GM21528 (cell line): ENCODE results near the gene SDCBP2.

Experiments
- ATAC-seq: cut with Tn5 transposase; IDR thresholded peaks from one replicate; pipeline ENCODE4 v1.9.1; 2021; ENCODE audit warnings: mild to moderate bottlenecking, moderate library complexity; ENCODE audit not compliant: unreplicated experiment, low FRiP score

The SDCBP2 gene

GRCh38 chr20:1298888-1299511 lies 29.9 kb downstream of the SDCBP2 start:
- no peak for ATAC-seq

GRCh38 chr20:1298166-1298565 lies 30.8 kb downstream of the SDCBP2 start:
- no peak for ATAC-seq

- ATAC-seq: no peak
Measured at GRCh38 chr20:1297486-1297885, 31.5 kb downstream of the SDCBP2 start.

- ATAC-seq: no peak
Measured at GRCh38 chr20:1296922-1297321, 32.0 kb downstream of the SDCBP2 start.

- no peak for ATAC-seq
Measured at GRCh38 chr20:1296117-1296610, 32.8 kb downstream of the SDCBP2 start.

GRCh38 chr20:1295276-1295930 lies 33.5 kb downstream of the SDCBP2 start:
- ATAC-seq: no peak

GRCh38 chr20:1294497-1294896 lies 34.4 kb downstream of the SDCBP2 start:
- no peak for ATAC-seq

GRCh38 chr20:1293641-1294379 lies 35.1 kb downstream of the SDCBP2 start:
- no peak for ATAC-seq

GRCh38 chr20:1292620-1293019 lies 36.3 kb downstream of the SDCBP2 start:
- no peak for ATAC-seq

GRCh38 chr20:1291191-1291741 lies 37.7 kb downstream of the SDCBP2 start:
- ATAC-seq: no peak

GRCh38 chr20:1287787-1288569 lies 41.0 kb downstream of the SDCBP2 start:
- no peak for ATAC-seq

GRCh38 chr20:1287306-1287705 lies 41.6 kb downstream of the SDCBP2 start:
- no peak for ATAC-seq

GRCh38 chr20:1286267-1287024 lies 42.5 kb downstream of the SDCBP2 start:
- ATAC-seq: no peak

GRCh38 chr20:1283522-1284510 lies 45.1 kb downstream of the SDCBP2 start:
- ATAC-seq: no peak

GRCh38 chr20:1282966-1283365 lies 46.0 kb downstream of the SDCBP2 start:
- no peak for ATAC-seq

- ATAC-seq: no peak
Measured at GRCh38 chr20:1281279-1282057, 47.5 kb downstream of the SDCBP2 start.

- no peak for ATAC-seq
Measured at GRCh38 chr20:1280195-1281102, 48.5 kb downstream of the SDCBP2 start.
